Measurements from ENCODE around the gene CCDC33. TPM values are rescaled to one million over a fixed set of nuclear protein-coding genes. Genes with fewer than 3 reads are reported as not detected.

Gene CCDC33
- total and polyA plus RNA-seq, 8 donors = not detected

GRCh38 chr15:74283368-74283767, 47.2 kb downstream of the CCDC33 start:
- H3K9me3 ChIP-seq = no peaks in the 10 kb centered on the region
- DNase-seq = no peak
- TF ChIP-seq CTCF (IDR thresholded peaks at IDR 0.05) = no peak
- no peak for FAIRE-seq
- no peak overlapping the region for H3K4me3 ChIP-seq
- no peak for ATAC-seq
- no peaks in the 10 kb centered on the region for H3K4me1 ChIP-seq
- H3K36me3 ChIP-seq = no peaks in the 10 kb centered on the region
- H3K27me3 ChIP-seq = no peaks in the 10 kb centered on the region
- 43 to 57% methylated on average over 7 of the region's 7 CpGs for WGBS, 2 donors
- H3K27ac ChIP-seq = no peak overlapping the region
- intact Hi-C loops (cut with DNase I) = no loop called here

GRCh38 chr15:74289671-74290070, 53.5 kb downstream of the CCDC33 start:
- TF ChIP-seq CTCF (IDR thresholded peaks at IDR 0.05) = no peak
- DNase-seq = no peak
- no peak for FAIRE-seq
- intact Hi-C loops (cut with DNase I) = no loop called here
- Histone ChIP-seq H3K4me3 (no peak overlapping the region), H3K4me1 (no peaks in the 10 kb centered on the region), H3K9me3 (no peaks in the 10 kb centered on the region), H3K27ac (no peak overlapping the region), H3K36me3 (no peaks in the 10 kb centered on the region), H3K27me3 (no peaks in the 10 kb centered on the region)
- no peak for ATAC-seq

GRCh38 chr15:74290645-74291044, 54.5 kb downstream of the CCDC33 start:
- no peak for ATAC-seq

GRCh38 chr15:74291101-74292071, 55.3 kb downstream of the CCDC33 start:
- Histone ChIP-seq H3K9me3 (no peaks in the 10 kb centered on the region), H3K4me1 (no peaks in the 10 kb centered on the region), H3K36me3 (no peaks in the 10 kb centered on the region), H3K27me3 (no peaks in the 10 kb centered on the region), H3K4me3 (no peak overlapping the region), H3K27ac (no peak overlapping the region)
- intact Hi-C loops (cut with DNase I) = no loop called here
- ATAC-seq = peak; percentile 68 to 97 (median 92)
- no peak for FAIRE-seq
- WGBS, 2 donors = 16 to 17% methylated on average over 20 of the region's 20 CpGs
- no peak for TF ChIP-seq CTCF (IDR thresholded peaks at IDR 0.05)
- peak; percentile 56 to 92 (median 80) for DNase-seq

More at GRCh38 chr15:74290645-74291044, 54.5 kb downstream of the CCDC33 start:
- no peaks in the 10 kb centered on the region for H3K27me3 ChIP-seq
- DNase-seq (no peak), FAIRE-seq (no peak)
- H3K9me3 ChIP-seq = no peaks in the 10 kb centered on the region
- no peak overlapping the region for H3K27ac ChIP-seq
- no peak for TF ChIP-seq CTCF (IDR thresholded peaks at IDR 0.05)
- intact Hi-C loops (cut with DNase I) = no loop called here
- H3K4me3 ChIP-seq = no peak overlapping the region
- no peaks in the 10 kb centered on the region for H3K4me1 ChIP-seq
- H3K36me3 ChIP-seq = no peaks in the 10 kb centered on the region
